GM21619 (cell line): ENCODE results near the gene AFG3L2.

Source experiments
- ATAC-seq: cut with Tn5 transposase; IDR thresholded peaks from one replicate; pipeline ENCODE4 v1.9.1; 2021; ENCODE audit not compliant: unreplicated experiment

The AFG3L2 gene

DNA sequence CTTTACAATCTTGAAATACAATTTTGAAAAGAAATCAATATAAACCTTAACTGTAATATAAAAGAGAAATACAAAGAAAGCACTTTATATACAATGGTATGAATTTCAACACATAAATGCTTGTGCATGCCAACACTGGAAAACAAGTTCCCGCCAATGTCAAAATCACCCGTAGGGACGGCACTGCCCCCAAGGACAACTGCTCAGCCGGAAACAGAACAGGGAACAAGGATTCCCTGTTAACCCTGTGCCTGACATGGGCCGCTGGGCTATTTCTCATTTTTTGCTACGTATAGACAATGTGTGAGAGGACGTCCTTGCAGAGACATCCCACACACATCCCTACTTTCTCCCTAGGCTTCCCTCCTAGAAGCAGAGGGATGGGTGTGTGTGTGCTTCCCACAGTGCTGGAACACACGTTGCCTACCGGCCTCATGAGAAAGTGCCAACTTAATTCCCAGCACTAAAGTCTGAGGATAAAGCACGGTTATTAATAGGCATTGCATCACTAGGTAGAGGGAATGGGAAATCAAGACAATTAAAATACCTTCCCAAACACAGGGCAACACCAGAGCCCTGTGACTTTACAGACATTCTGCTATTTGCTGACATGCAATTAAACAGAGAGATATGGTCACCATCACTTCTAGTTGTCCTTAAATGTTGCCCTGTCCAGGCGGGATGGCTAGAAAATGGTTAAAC, 14.4 kb downstream of the AFG3L2 start:
- no peak for ATAC-seq

DNA sequence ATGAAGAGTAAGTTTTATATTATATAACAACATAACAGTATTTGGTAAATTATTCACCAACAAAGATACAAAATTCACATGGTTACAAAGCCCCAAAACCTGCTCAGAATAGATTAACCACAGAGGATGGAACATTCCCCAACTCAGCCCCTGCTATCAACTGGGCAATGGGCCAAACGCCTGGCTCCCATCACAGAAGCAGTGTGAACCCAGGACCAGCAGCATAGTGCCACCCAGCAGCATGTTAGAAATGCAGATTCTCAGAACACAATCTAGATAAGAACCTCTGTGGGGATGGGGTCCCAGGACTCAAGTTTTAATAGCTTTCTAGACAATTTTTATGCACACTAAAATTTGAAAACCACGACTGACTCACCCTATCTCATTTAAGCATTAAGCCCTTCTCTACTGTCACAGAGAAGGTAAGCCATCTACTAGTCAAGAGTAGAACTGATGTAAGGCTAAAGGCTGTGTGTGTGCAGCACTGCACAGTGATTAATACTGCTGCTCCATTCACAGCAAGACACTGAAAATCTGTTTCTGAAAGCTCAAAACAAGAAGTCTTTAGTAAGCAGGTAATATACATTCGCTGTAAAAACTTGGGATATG, 15.2 kb downstream of the AFG3L2 start:
- ATAC-seq = no peak

DNA sequence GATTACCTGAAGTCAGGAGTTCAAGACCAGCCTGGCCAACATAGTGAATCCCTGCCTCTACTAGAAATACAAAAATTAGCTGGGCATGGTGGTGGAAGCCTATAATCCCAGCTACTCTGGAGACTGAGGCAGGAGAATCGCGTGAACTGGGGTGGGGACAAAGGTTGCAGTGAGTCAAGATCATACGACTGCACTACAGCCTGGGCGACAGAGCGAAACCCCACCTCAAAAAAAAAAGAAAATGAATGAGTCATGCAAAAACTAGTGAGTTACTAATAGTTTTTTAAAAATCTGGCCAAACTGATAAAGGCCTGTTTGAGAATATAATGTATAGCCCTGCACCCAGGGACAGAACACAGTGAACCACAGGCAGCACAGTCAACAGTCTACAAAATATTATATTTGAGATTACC, 17.5 kb downstream of the AFG3L2 start:
- no peak for ATAC-seq

DNA sequence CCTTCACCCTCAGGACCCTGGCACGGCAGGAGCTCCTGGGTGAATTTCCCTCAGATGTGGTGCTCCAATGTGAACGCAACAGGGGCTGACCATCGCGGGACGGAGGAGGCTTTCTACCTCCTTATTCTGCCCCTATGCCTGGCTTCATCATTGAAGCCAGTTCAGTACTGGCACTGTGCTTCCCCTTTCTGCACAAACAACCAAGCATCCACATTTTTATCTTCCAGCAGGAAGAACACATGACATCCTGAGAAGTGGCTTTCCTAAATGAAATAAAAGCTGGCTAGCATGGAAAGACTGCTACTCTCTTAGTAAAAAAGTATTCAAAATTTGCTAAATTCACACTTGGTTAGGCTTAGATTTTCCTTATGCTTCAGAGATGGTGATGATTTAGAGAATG, 24.8 kb downstream of the AFG3L2 start:
- no peak for ATAC-seq

DNA sequence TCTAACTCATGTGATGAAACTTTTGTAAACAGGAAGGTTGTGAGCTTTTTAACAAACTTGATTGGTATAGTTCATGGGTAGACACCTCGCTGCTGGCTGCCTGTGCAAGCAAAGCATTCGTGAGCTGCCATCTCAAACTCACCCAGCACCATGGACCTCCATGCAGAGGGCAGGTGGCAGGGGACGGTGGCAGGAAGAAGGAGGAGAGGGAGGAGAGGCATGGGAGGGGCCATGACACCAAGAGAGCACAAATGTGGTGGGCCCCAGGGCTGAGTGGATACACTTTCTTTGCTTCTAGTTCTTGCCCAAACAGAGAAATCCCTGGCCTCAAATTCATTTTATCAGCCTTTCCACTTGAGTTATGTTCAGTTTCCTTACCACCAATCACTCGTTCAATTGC, 29.1 kb downstream of the AFG3L2 start:
- no peak for ATAC-seq

DNA sequence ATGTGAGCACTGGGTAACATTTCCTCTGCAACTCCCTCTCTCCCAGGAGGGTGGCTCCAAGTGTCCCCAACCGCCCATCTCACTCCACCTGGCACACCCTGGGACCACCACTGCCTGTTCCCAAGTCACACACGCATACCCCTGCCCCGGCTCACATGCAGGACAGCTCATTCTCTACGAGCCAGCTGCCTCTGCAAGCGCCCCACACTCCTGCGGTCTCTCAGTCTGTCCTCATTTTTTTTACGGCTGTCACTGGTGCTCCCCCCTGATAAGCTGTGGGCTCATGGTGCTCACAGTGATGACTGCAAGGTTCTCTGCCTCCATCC, 30.8 kb downstream of the AFG3L2 start:
- no peak for ATAC-seq

DNA sequence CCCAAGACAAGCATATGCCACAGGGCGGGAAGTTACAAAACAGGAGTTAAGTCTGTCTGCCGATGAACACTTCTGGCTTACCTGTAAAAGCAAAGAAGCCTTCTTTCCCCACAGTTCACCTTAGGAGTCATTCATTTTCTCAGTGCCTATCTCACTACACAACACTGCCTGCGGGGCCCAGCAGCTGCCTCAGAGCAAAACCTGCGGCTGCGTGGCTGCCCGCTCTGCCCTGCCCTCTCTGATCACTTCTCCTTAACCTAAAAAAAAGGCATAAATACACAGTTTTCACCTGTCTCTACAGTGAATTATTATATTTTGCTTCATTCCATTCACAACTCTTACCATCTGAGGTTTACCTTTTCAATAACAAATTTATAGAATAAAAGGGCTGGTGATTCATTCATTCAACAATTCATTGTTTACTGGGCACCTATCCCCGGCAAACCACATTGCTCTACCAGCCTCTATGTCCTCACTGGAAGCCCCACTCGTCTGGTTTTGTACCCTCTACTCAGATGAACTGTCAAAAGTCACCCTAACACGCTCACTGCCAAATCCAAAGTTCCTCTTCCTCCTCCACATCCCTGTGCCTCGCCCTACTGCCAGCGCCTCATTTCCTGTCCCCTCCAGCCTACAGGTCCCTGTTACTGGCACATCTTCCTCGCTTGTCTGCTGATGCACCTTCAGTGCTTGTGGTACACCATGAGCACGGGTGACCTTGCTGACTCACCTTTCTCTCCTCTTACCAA, 31.4 kb downstream of the AFG3L2 start:
- ATAC-seq = no peak

DNA sequence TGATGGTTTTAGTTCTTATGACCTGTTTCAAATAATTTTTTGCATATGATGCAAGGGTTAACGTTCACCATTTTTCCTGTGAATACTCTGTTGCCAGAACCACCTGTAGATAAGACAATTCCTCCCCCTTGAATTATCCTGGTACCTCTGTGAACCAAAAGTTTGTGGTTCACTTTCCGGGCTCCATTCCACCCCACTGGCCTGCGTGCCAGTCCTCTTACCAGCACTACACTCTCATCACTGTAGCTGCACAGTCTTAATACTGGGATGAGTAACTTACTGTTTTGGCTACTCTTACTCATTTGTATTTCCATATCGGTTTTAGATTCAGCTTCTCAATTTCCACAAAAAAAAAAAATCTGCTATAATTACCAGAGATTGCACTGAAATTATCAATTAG, 34.4 kb downstream of the AFG3L2 start:
- ATAC-seq = no peak

DNA sequence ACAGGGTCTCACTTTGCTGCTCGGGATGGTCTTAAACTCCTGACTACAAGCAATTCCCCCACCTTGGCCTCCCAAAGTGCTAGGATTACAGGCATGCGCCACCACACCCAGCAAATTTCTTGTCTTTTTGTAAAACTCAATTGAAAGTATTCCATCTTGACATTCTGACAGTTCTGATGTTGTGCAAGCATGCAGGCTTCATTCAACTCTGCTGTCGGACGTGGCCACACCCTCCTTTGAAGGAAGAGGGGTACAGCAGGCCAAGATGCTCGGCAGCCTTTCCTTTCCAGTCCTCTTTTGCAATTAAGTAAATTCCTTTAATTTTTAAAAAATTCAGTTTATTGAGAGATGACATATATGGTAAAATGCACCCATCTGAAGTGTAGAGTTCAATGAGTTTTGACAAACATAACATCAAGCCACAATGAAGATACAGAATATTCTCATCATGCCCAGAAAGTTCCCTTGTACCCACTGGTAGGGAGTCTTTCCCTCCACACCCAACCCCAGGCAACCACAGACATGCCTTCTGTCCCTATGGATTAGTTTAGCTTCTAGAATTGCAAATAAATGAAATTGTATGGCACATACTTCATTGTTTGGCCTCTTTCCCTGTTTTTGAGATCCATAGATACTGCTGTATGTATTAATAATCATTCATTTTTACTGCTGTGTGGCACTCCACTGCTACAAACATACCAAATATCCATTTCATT, 35.9 kb downstream of the AFG3L2 start:
- ATAC-seq = no peak

DNA sequence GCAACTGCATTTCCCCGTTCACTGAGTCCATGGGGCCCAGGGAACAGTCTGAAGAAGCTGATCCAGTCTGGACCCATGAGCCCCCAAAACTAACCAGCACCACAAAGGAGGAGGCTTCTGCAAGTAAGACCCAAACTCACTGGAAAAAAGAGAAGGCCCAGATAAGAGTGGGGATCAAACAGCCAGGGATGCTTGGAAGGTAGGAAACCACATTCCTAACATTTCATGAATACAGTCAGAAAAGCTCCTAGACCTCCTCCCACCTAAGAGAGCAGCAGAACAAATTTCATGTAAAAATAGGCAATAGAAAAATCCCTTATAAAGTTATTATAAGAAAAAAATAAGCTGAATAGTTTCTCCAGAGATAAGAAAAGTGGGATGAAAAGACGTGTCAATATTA, 38.6 kb downstream of the AFG3L2 start:
- no peak for ATAC-seq

DNA sequence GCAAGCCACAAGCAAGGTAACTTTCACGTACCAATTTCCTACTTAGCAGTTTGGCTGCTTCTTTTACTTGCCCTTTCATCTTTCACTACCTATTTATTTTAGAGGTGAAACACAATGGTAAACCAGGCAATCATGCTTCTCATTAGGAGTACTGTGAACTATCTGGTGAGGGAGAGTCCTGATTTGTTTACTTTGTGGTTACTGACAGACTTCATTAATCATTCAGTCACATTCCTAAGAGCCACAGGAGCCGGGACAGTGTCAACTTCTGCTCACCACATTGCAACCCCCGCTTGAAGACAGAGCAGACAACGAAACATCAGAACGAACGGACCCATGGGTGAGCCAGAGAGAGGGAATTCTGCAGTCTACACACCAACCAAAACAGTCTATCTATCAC, 40.1 kb downstream of the AFG3L2 start:
- ATAC-seq = no peak

DNA sequence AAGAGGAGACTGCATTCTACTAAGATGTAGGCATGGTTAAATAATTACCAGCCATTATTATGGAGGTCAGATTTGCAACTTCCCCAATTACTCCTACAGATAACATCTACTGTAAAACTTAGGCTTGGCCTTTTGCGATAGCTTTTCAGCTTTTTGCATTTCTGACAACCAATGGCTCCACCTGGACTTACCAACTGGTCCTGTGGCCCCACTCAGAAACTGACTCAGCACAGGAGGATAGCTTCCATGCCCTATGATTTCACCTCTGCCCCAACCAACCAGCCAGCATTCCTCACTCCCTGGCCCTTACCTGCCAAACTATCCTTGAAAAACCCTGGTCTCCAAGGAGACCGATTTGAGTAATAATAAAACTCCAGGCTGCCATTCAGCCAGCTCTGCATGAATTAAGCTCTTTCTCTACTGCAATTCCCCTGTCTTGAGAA, 40.8 kb downstream of the AFG3L2 start:
- ATAC-seq = no peak

DNA sequence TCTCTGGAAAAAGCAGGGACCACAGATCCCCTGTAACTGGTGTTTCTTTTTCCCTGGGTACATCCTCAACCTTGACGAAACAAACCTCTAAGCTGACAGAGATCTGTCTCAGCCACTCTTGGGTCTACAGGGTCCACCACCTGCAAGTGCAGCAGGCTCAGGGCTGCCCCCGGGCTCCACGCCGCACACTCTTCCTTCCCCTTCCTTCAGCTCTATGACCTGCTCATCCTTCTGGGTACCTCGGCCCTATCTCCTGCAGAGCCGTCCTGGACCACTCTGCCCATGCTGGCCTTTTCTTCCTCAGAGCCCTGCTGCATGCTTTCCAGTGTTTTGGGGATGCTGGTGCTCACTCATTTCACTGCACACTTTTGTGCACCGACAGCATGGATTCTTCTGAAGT, 41.5 kb downstream of the AFG3L2 start:
- no peak for ATAC-seq

DNA sequence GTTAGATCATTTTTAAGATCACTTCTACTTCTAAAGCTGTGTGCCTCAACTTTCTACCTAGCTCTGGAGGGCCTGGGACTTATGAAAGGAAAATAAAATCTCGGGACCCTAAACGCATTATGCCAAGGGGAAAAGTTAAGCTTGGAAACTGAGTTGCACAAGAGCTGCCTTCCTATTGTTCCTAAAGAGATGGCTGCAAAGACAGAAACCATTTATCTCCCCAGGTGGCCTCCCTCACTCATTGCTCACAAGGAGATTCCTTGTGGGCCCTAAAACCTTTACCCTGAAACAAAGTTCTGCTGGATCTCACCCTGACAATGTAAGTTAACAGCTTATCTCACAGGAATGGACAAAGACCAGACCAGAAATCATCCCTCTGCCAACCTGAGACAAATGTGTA, 42.2 kb downstream of the AFG3L2 start:
- ATAC-seq = no peak

DNA sequence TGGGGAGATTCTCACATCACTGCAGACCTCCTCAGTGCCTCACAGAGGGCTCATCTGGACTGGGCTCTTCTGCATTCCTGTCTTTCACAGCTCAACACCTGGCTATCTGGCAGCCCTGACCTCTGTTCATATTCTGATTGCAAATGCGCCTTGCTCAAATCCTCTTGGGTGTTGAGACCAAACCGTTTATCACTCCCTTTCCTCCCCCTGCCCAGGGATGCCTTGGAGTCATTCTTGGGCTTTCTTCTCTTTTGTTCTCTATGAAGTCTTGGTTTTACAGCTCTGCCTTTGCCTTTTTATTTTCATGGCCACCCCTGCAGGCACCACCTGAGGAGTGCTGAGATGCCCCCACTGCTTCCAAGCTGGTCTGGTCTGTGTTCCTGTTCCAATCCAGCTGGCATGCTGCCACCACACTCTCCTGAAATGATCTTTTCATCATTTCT, 42.6 kb downstream of the AFG3L2 start:
- no peak for ATAC-seq

DNA sequence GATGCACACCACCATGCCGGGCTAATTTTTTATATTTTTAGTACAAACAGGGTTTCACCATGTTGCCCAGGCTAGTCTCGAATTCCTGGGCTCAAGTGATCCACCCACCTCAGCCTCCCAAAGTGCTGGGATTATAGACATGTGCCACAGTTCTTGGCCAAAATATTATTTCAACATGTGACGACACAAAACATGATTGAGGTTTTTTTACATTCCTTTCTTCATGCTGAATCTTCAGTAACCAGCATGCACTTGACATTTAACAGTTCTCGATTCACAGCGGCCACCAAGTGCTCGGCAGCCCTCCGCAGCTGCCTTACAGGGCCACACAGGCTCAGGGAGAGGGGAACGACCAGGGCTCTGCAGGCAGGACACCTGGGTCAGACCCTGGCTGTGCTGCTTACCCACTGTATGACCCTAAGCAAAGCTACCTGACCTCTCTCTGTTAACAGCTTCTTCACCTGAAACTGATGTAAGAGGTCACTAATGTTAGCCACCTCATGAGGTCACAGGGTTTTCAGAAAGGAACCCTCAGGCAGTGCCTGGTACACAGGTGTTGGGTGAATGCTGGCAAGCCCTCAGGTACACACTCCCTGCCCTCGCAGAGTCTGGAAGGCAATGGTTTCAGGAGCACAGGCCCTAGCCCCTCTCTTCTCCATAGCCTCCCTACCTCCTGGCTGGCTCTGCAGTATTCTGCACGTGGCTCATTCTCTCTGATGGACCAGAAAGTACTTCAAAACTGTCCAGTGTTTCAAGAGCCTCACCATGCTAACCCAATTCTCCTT, 43.3 kb downstream of the AFG3L2 start:
- ATAC-seq = no peak

DNA sequence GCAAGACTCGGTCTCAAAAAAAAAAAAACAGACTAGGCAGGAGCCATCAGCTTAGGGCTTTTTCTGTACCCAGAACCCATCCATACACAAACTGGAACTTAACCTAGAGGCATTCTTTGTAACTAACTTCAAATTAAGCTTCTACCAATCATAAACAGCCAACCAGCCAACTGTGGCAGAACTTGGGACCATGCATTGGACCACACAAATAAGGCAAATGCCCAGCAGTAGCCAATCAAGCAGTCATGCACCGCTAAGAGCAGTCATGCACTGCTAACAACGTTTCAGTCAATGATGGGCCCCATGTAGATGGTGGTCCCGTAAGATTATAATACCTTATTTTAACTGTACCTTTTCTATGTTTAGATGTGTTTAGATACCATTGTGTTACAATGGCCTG, 46.3 kb downstream of the AFG3L2 start:
- ATAC-seq = no peak

DNA sequence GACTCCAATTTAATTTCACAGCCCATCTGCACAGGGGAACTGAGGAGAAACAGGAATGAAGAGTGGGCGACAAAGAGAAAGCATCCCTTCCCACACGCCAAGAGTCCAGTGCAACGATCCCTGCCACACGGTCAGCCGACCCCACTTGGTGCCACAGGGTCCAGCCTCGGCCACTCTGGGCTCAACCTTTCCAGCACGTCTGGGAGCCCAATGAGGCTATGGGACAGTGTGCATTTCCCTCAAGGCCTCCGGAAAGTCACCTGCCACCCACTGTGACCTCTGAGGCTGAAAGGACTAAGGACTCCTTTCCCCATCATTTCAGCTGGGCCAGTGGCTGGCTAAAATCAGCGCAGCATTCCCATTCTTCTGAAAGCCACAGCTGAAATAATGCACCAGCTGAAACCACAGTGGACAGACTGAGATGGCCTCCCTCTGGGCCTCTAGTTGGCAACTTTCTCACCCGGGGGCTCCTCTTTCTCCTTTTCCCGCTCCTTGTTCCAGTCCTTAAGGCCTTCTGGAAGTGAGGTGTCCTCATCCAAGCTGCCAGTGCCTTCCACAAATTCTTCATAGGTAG, 47.8 kb downstream of the AFG3L2 start:
- ATAC-seq = no peak

DNA sequence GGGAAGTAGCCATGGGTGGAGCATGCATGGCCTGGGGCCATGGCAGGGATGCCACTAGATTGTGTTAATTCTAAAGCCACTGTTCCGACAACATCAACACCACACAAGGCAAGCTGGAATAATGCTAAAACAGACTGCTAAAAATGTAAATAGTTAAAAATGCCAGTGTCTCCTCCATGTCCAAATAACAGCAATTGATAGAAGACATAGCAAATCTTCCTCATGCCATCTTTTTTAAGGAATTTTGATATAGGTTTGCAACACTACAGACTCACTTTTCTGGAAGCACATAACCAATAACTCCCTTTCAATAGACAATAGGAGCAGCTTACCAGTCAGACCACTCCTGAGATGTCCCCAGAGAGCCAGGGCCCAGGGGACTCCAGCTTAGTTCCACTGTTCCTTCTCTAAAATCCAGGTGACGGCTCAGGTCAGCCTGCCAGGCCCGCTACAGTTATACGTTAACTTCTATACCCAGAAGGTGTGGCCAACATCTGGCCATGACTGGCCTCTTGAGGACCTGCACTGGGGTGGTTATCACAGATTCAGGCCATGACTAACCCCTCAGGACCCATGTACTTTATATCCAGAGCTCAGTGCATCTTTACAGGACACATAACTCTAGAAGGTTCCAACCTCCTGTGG, 48.7 kb downstream of the AFG3L2 start:
- no peak for ATAC-seq

DNA sequence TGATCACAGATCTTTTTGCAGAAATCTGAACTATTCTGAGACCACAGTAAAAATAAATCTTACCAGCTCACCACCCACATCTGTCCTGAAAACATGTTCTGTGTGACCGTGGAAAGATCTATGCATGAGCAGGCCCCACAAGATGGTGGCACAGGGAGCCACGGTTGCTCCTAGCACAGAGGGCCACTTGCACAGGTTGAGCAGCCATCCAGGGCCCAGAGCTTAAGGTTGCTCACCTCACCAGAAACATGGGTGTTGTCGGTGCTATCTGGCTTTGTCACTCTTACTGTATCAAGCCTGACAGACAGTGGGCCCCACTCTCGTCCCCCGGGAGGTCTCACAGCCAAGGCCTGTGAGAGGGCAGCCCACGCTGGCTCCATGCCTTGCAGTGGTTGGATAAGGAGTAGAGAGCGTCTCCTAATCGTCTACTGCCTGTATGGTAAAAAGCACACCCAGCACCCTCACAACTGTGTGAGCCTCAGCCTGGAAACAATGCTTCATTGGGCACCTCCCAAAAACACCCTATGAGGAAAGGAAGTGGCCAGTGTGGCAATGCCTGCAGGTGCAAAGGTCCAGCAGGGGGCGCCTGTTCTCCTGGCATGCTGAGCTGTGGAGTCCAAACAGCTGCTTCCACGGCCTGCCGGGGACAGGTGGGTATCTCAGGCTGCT, 49.4 kb downstream of the AFG3L2 start:
- peak; percentile 71 for ATAC-seq
